Type B pancreatic cell (in vitro differentiated cells): ENCODE results near the gene CAPZA2. TPM values are rescaled to one million over a fixed set of nuclear protein-coding genes. Genes with fewer than 3 reads are reported as not detected.

Source experiments
- DNase-seq: peaks from one replicate; pipeline ENCODE4 v3.0.0; 2021; ENCODE audit warnings: mixed read lengths; ENCODE audit not compliant: unreplicated experiment; ENCODE audit errors: extremely low spot score
- H3K27ac Mint-ChIP-seq: 2 replicates; pipeline ENCODE4 v1.8.0; 2021; ENCODE audit warnings: mild to moderate bottlenecking, mixed read lengths
- H3K27me3 Mint-ChIP-seq: 2 replicates; pipeline ENCODE4 v1.8.0; 2021; ENCODE audit warnings: mixed read lengths
- H3K36me3 Mint-ChIP-seq: 2 replicates; pipeline ENCODE4 v1.8.0; 2021; ENCODE audit warnings: mixed read lengths
- H3K4me1 Mint-ChIP-seq: one replicate; pipeline ENCODE4 v1.8.0; 2021; ENCODE audit warnings: mixed read lengths; ENCODE audit not compliant: unreplicated experiment
- H3K4me3 Mint-ChIP-seq: 2 replicates; pipeline ENCODE4 v1.8.0; 2021; ENCODE audit warnings: mild to moderate bottlenecking, mixed read lengths
- H3K9me3 Mint-ChIP-seq: 2 replicates; pipeline ENCODE4 v1.8.0; 2021; ENCODE audit warnings: mixed read lengths
- total RNA-seq: library from RNA; stranded (reverse); gene quantifications from 2 replicates; pipeline ENCODE4 v1.2.1, GENCODE V29; 2021; ENCODE audit warnings: low replicate concordance
- TF ChIP-seq, protein P1 (sequence below): fragments of 200-600 bp; sonication (generic); conservative IDR thresholded peaks from 2 replicates; pipeline ENCODE4 v1.5.0; 2021; ENCODE audit warnings: antibody characterized with exemption, mild to moderate bottlenecking

The CAPZA2 gene
- total RNA-seq, 1 donor from 2014 or later, result 167 TPM

DNA sequence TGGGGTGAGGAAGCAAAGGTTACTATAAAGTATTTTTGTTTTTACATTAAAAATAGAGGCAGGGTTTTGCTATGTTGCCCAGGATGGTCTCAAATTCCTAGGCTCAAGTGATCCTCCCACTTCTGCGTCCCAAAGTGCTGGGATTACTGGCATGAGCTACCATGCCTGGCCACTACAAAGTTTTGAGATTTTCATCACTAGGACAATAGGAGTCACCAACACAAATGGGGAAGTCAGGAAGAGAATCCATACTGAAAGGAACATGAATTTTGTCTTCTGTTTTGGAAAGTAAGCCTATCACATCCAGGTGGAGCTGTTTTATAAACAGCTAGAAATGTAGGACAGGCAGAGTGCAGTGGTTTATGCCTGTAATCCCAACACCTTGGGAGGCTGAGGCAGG, 20.0 kb upstream of the CAPZA2 start:
- Mint-ChIP-seq H3K9me3 (no peaks in the 10 kb centered on the region), H3K4me3 (no peak overlapping the region), H3K4me1 (no peaks in the 10 kb centered on the region), H3K36me3 (no peaks in the 10 kb centered on the region), H3K27me3 (no peaks in the 10 kb centered on the region), H3K27ac (no peak overlapping the region)
- TF ChIP-seq, protein P1, sequence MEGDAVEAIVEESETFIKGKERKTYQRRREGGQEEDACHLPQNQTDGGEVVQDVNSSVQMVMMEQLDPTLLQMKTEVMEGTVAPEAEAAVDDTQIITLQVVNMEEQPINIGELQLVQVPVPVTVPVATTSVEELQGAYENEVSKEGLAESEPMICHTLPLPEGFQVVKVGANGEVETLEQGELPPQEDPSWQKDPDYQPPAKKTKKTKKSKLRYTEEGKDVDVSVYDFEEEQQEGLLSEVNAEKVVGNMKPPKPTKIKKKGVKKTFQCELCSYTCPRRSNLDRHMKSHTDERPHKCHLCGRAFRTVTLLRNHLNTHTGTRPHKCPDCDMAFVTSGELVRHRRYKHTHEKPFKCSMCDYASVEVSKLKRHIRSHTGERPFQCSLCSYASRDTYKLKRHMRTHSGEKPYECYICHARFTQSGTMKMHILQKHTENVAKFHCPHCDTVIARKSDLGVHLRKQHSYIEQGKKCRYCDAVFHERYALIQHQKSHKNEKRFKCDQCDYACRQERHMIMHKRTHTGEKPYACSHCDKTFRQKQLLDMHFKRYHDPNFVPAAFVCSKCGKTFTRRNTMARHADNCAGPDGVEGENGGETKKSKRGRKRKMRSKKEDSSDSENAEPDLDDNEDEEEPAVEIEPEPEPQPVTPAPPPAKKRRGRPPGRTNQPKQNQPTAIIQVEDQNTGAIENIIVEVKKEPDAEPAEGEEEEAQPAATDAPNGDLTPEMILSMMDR, result no peak
- no peak for DNase-seq

DNA sequence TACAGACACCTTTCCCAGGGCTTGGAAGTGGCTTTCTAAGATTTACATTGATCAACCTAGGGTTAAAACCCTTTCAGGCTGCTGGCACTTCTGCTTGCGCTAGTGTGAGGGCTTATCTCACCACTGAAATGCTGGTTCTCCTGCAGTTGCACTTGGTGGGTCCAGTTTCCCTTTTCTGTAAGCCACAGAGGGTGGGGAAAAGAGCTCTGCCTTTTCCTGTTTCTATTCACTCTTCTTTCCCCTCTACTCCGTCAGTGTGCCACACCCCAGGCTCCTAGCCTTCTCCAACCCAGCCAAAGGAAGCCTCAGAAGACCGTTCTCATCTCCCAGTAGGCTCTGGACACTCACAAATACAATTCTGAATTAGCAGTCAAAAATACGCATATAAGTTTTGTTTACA, 19.0 kb upstream of the CAPZA2 start:
- H3K27ac Mint-ChIP-seq, result no peak overlapping the region

GRCh38 chr7:116851175-116851574, 11.2 kb upstream of the CAPZA2 start:
- peaks cover 13% of the 10 kb centered on the region for H3K4me1 Mint-ChIP-seq
- no peaks in the 10 kb centered on the region for H3K36me3 Mint-ChIP-seq
- peaks cover 3% of the 10 kb centered on the region for H3K27me3 Mint-ChIP-seq
- TF ChIP-seq, protein P1, result no peak
- H3K9me3 Mint-ChIP-seq, result no peaks in the 10 kb centered on the region
- DNase-seq, result no peak
- H3K27ac Mint-ChIP-seq, result no peak overlapping the region
- H3K4me3 Mint-ChIP-seq, result no peak overlapping the region

More for the DNA sequence above, 19.0 kb upstream of the CAPZA2 start:
- no peak for DNase-seq
- no peaks in the 10 kb centered on the region for H3K27me3 Mint-ChIP-seq
- no peaks in the 10 kb centered on the region for H3K36me3 Mint-ChIP-seq
- no peaks in the 10 kb centered on the region for H3K9me3 Mint-ChIP-seq
- no peak overlapping the region for H3K4me3 Mint-ChIP-seq
- TF ChIP-seq, protein P1, result no peak
- no peaks in the 10 kb centered on the region for H3K4me1 Mint-ChIP-seq

DNA sequence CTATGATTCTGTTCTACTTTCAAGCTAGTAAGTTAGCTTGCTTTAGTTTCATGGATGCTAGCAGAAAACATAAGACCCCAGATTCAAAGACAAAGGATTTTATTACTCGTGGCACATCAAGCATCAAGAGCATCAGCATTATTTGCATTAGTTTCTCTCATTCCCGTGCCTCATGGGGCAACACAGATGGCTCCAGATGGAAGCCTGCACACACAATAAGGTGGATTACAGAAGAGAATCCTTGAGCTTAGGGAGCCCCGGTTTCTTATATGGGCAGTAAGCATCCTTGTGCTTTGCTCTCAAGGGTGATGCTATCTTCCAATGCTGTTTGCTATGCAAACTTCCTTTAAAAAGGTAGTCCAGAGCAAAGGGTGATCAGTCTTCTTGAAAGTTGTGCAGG, 10.7 kb upstream of the CAPZA2 start:
- DNase-seq, result no peak
- TF ChIP-seq, protein P1, result no peak
- Mint-ChIP-seq H3K4me3 (no peak overlapping the region), H3K27ac (no peak overlapping the region), H3K4me1 (peaks cover 13% of the 10 kb centered on the region), H3K9me3 (no peaks in the 10 kb centered on the region), H3K36me3 (no peaks in the 10 kb centered on the region), H3K27me3 (peaks cover 3% of the 10 kb centered on the region)

GRCh38 chr7:116854132-116854531, 8.3 kb upstream of the CAPZA2 start:
- DNase-seq, result no peak
- H3K36me3 Mint-ChIP-seq, result no peaks in the 10 kb centered on the region
- TF ChIP-seq, protein P1, result no peak
- peaks cover 3% of the 10 kb centered on the region for H3K27me3 Mint-ChIP-seq
- peaks cover 4% of the 10 kb centered on the region for H3K9me3 Mint-ChIP-seq
- H3K4me3 Mint-ChIP-seq, result no peak overlapping the region
- peaks cover 13% of the 10 kb centered on the region for H3K4me1 Mint-ChIP-seq
- H3K27ac Mint-ChIP-seq, result no peak overlapping the region

- H3K4me3 Mint-ChIP-seq, result no peak overlapping the region
- H3K27ac Mint-ChIP-seq, result no peak overlapping the region
- peaks cover 4% of the 10 kb centered on the region for H3K9me3 Mint-ChIP-seq
- no peak for DNase-seq
- no peaks in the 10 kb centered on the region for H3K27me3 Mint-ChIP-seq
- H3K4me1 Mint-ChIP-seq, result peaks cover 10% of the 10 kb centered on the region
- TF ChIP-seq, protein P1, result no peak
- H3K36me3 Mint-ChIP-seq, result no peaks in the 10 kb centered on the region
Measured at GRCh38 chr7:116857052-116857451, 5.3 kb upstream of the CAPZA2 start.
